NCI-H1417 (cell line): ENCODE measurements around the gene CNTFR.

Experiments
- DNase-seq, 3 experiments: peaks; one replicate each; lab custom pipeline; 2025; lab: John Stamatoyannopoulos, UW

CNTFR gene

GRCh38 chr9:34522971-34523797 is 66.3 kb downstream of the CNTFR start, which contains the start of gene ENHO:
Gene ENHO, minus strand, starts transcription at chr9:34522990. Its CDS starts 1,295 bp downstream, at chr9:34521695.
- DNase-seq: peak; percentile 81 to 91 (median 85)

GRCh38 chr9:34522091-34522887 is 67.2 kb downstream of the CNTFR start:
- DNase-seq: no peak

- no peak for DNase-seq
These were observed 68.0 kb downstream of the CNTFR start for GRCh38 chr9:34521406-34522045.

GRCh38 chr9:34520505-34521385 is 68.8 kb downstream of the CNTFR start:
- no peak for DNase-seq

- DNase-seq: no peak
These were observed 69.4 kb downstream of the CNTFR start for GRCh38 chr9:34520096-34520495.

- no peak for DNase-seq
These were observed 70.1 kb downstream of the CNTFR start for GRCh38 chr9:34519321-34520020.

- DNase-seq: no peak
These were observed 70.6 kb downstream of the CNTFR start for GRCh38 chr9:34518896-34519295.

- no peak for DNase-seq
These were observed 71.4 kb downstream of the CNTFR start for GRCh38 chr9:34518110-34518616.

GRCh38 chr9:34517185-34517584 is 72.3 kb downstream of the CNTFR start:
- no peak for DNase-seq

- no peak for DNase-seq
These were observed 73.6 kb downstream of the CNTFR start for GRCh38 chr9:34515959-34516358.

- no peak for DNase-seq
These were observed 74.7 kb downstream of the CNTFR start for GRCh38 chr9:34514816-34515215.

GRCh38 chr9:34514401-34514800 is 75.1 kb downstream of the CNTFR start:
- no peak for DNase-seq

GRCh38 chr9:34513567-34514214 is 75.8 kb downstream of the CNTFR start:
- DNase-seq: peak in 2 of 3 experiments; percentile 29 to 62

GRCh38 chr9:34512131-34513078 is 77.1 kb downstream of the CNTFR start:
- no peak for DNase-seq

GRCh38 chr9:34510497-34511468 is 78.7 kb downstream of the CNTFR start:
- DNase-seq: peak in 2 of 3 experiments; percentile 14 to 56

- no peak for DNase-seq
These were observed 80.6 kb downstream of the CNTFR start for GRCh38 chr9:34508951-34509350.

- no peak for DNase-seq
These were observed 81.1 kb downstream of the CNTFR start for GRCh38 chr9:34508463-34508862.

- DNase-seq: no peak
These were observed 81.6 kb downstream of the CNTFR start for GRCh38 chr9:34507966-34508365.
